ENCODE data around the gene EFHC1.

The EFHC1 gene

DNA sequence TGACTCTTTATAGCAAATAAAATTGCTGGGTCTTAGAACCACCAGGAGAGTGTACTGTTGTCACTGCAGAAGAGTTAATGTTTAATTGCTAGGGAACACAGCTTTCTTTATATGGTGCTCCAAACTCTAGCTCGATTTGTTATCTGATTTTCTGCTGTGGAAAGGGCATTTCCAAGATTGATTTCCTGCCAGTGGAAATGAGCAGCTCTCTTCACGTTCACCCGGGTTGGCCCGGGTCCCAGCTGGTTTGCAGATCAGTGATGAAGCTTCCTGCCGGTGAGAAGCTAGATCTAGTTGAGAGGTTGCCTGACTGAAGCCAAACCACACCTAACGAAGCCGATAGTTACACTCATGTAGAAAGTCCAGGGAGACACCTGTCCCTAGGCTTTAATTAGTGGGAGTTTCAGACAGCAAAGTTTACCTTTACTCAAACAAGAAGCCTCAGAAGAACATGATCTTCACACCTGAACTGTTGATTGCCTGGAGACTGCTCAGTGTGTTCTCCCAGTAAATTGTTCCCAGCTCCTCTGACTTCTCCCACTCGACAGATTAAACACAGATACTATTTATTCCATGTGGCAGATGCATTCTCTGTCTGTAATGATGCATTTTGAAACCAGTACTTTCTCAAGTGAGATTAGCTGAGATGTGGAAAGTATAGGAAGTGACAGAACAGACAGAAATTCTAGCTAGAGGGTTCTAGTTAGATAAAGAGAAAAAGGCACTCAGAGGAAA lies 30.3 kb upstream of the EFHC1 start:
- TF ChIP-seq, protein P1, sequence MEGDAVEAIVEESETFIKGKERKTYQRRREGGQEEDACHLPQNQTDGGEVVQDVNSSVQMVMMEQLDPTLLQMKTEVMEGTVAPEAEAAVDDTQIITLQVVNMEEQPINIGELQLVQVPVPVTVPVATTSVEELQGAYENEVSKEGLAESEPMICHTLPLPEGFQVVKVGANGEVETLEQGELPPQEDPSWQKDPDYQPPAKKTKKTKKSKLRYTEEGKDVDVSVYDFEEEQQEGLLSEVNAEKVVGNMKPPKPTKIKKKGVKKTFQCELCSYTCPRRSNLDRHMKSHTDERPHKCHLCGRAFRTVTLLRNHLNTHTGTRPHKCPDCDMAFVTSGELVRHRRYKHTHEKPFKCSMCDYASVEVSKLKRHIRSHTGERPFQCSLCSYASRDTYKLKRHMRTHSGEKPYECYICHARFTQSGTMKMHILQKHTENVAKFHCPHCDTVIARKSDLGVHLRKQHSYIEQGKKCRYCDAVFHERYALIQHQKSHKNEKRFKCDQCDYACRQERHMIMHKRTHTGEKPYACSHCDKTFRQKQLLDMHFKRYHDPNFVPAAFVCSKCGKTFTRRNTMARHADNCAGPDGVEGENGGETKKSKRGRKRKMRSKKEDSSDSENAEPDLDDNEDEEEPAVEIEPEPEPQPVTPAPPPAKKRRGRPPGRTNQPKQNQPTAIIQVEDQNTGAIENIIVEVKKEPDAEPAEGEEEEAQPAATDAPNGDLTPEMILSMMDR (IDR thresholded peaks at IDR 0.05; ENCODE audit: low read depth, low read length): no peak
- no peak for DNase-seq (ENCODE audit: extremely low read depth, low read depth)

GRCh38 chr6:52390361-52390727 lies 29.8 kb upstream of the EFHC1 start:
- TF ChIP-seq, protein P1 (IDR thresholded peaks at IDR 0.05; ENCODE audit: low read depth, low read length): no peak
- no peak for DNase-seq (ENCODE audit: extremely low read depth, low read depth)

DNA sequence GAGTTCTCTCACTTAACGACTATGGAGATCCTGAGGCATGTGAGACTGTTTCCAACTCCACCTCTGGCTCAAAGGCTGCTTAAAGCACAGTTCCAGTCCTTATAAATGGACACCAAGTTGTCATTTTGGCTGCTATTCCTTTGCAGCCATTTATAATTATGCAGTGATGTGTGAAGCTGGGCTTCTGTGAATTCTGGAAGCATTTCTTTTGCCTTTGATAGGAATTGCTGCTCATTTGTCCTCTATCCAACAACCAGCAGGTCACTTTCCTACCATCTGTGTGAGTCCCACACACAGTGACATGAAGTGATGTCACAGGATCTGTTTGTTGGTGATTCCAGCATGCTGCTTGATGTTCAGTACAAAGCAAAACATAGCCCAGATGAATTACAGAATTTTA lies 28.5 kb upstream of the EFHC1 start:
- TF ChIP-seq, protein P1 (IDR thresholded peaks at IDR 0.05; ENCODE audit: low read depth, low read length): no peak
- no peak for DNase-seq (ENCODE audit: extremely low read depth, low read depth)

DNA sequence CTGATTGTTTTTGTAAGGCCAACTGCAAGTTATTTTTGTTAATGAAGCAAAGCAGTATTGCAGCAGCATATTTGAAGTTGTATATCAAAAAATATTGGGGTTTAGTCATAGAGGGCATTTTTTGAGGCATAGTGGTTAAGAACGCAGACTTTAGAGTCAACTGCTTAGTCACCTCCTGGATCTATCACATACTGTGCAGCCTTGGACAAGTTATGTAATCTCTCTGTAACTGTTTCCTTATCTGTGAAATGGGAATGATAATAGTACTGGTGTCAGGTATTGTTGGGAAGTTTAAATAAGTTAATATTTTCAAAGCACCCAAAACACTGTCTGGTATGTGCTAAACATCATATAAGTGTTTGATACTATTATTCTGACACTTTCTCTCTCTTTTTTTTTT lies 27.2 kb upstream of the EFHC1 start:
- TF ChIP-seq, protein P1 (IDR thresholded peaks at IDR 0.05; ENCODE audit: low read depth, low read length): no peak

DNA sequence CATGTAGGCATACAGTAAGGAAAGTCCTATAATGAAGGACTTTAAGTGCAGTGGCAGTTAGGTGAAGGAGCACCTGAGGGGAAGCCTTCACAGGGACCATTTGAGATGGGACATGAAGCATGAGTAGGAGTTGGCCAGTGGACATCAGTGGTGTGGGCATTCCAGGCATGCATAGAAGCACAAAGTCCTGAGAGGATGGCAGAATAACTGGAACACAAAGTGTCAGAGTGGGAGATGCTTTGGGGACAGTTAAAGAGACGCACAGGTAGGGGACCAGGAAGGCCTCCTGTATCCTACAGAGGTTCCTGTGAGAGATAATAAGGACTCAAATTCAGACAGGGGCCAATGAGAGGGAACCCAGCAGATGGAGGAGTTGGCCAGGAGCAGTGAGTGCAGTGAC lies 26.4 kb upstream of the EFHC1 start:
- TF ChIP-seq, protein P1 (IDR thresholded peaks at IDR 0.05; ENCODE audit: low read depth, low read length): no peak

More for the DNA sequence above, 27.2 kb upstream of the EFHC1 start:
- no peak for DNase-seq (ENCODE audit: extremely low read depth, low read depth)

DNA sequence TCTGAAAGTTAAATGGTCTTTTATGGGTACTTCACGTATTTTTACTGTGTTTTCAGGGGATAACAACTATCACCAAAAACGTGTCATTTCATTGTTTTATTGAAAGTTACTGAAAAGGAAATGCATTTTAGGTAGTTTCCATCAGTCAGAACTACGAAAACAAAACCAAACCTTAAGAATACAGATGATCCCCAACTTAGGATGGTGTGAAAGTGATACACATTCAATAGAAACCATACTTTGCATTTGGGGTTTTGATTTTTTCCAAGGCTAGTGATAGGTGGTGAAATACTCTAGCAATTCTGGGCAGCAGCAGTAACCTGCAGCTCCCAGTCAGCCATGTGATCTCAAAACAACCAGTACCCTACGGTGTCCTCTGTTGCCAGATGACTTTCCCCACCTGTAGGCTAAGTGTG lies 25.9 kb upstream of the EFHC1 start:
- DNase-seq (ENCODE audit: extremely low read depth, low read depth): no peak
- TF ChIP-seq, protein P1 (IDR thresholded peaks at IDR 0.05; ENCODE audit: low read depth, low read length): no peak

More for the DNA sequence above, 26.4 kb upstream of the EFHC1 start:
- no peak for DNase-seq (ENCODE audit: extremely low read depth, low read depth)

DNA sequence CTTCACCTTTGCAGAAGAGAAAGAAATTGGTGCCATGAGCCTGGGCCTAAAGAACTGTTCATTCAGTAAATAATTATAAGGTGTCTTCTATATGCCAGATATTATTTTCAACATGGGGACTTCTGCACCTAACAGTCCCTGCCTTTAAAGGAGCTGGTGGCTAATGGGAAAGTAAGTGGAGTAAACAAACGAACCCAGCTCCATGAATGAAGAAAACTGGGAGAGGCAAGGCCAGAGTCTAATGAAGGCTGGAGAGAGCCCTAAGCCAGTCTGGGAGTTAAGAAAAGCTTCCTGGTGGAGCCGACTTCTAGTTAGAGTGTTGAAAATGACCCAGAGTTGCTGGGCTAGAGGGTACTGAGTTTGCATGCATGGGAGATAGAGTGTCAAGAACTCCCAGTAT lies 24.2 kb upstream of the EFHC1 start:
- no peak for DNase-seq (ENCODE audit: extremely low read depth, low read depth)
- TF ChIP-seq, protein P1 (IDR thresholded peaks at IDR 0.05; ENCODE audit: low read depth, low read length): no peak
